Endothelial cell of umbilical vein (primary cell): Measurements from ENCODE around the gene RNU6-8. TPM values are rescaled to one million over a fixed set of nuclear protein-coding genes. Genes with fewer than 3 reads are reported as not detected.
A peak's percentile ranks its signal among the peaks of the same experiment; 100 is the strongest.

ENCODE experiments used
- BruUV-seq: library from RNA; stranded (reverse); fragments of 400-500 nt; replicated peaks from 2 replicates; lab custom pipeline; 2021; lab: Mats Ljungman, UMichigan
- CTCF ChIA-PET: fragments of 300-600, 350-600 bp; sonication (Branson Sonifier 250); formaldehyde crosslinking; loops from one replicate; lab custom pipeline; 2021; ENCODE audit warnings: antibody characterized with exemption, inconsistent platforms; lab: Charles Lee
- POLR2A ChIA-PET: fragments of 300-600, 350-600 bp; sonication (Branson Sonifier 250); formaldehyde crosslinking; loops from one replicate; lab custom pipeline; 2021; ENCODE audit warnings: antibody characterized with exemption, inconsistent platforms; lab: Charles Lee
- DNase-seq: peaks from one replicate; pipeline ENCODE4 v3.0.0-alpha.2; 2011; ENCODE audit warnings: low read depth, low spot score
- FAIRE-seq: peaks from 2 replicates; lab custom pipeline; 2011; peaks lifted over from hg19 to GRCh38; lab: Jason Lieb, UNC
- H2AFZ ChIP-seq: 2 replicates; pipeline ENCODE4 v1.6.0; 2012; ENCODE audit warnings: low read depth, low read length, control low read depth, inconsistent platforms
- H3K27ac ChIP-seq: 2 replicates; pipeline ENCODE4 v1.5.1; 2011; ENCODE audit warnings: low read depth, mild to moderate bottlenecking, control low read depth, low read length, moderate library complexity; ENCODE audit not compliant: insufficient read depth
- H3K27me3 ChIP-seq, 2 experiments: 2 replicates each; pipeline versions ENCODE4 v1.6.0 to v1.6.1; 2011; ENCODE audit warnings: low read length in 2 of 2, mixed read lengths in 1 of 2; ENCODE audit not compliant: control insufficient read depth in 2 of 2, insufficient read depth in 2 of 2
- H3K36me3 ChIP-seq, 2 experiments: 2 replicates in 1 of 2; 3 replicates in 1 of 2; pipeline ENCODE4 v1.5.1; 2011; ENCODE audit warnings: low read length in 2 of 2, mild to moderate bottlenecking in 1 of 2, moderate library complexity in 1 of 2; ENCODE audit not compliant: control insufficient read depth in 2 of 2, insufficient read depth in 2 of 2; ENCODE audit errors: extremely low read depth in 1 of 2
- H3K4me1 ChIP-seq: 3 replicates; pipeline ENCODE4 v1.5.1; 2011; ENCODE audit warnings: mild to moderate bottlenecking, low read length; ENCODE audit not compliant: control insufficient read depth, insufficient read depth; ENCODE audit errors: extremely low read depth
- H3K4me2 ChIP-seq: 2 replicates; pipeline ENCODE4 v1.6.1; 2011; ENCODE audit warnings: low read length, control low read depth, mixed read lengths; ENCODE audit not compliant: insufficient read depth
- H3K4me3 ChIP-seq, 3 experiments: fragments of 200-600 bp in 1 of 3; sonication (generic), shearing (Covaris generic) in 1 of 3; replicated peaks in 1 of 3; 2 replicates each; pipeline ENCODE4 v1.5.1; 2011 to 2016; ENCODE audit warnings: control low read depth in 3 of 3, low read length in 3 of 3, mild to moderate bottlenecking in 2 of 3, inconsistent platforms in 1 of 3, low read depth in 1 of 3, moderate library complexity in 1 of 3; ENCODE audit not compliant: insufficient read depth in 1 of 3
- H3K79me2 ChIP-seq: 2 replicates; pipeline ENCODE4 v1.6.0; 2012; ENCODE audit warnings: low read length, inconsistent platforms; ENCODE audit not compliant: control insufficient read depth, insufficient read depth
- H3K9ac ChIP-seq: replicated peaks from 2 replicates; pipeline ENCODE3; 2011; ENCODE audit warnings: low read length, control low read depth; ENCODE audit not compliant: insufficient read depth; ENCODE audit errors: extremely low read depth
- H3K9me1 ChIP-seq: replicated peaks from 3 replicates; pipeline ENCODE4 v1.6.0; 2011; ENCODE audit warnings: mild to moderate bottlenecking, low read length; ENCODE audit not compliant: control insufficient read depth, insufficient read depth; ENCODE audit errors: extremely low read depth
- H3K9me3 ChIP-seq: replicated peaks from 2 replicates; pipeline ENCODE4 v1.5.1; 2012; ENCODE audit warnings: low read length, inconsistent platforms; ENCODE audit not compliant: control insufficient read depth, insufficient read depth
- H4K20me1 ChIP-seq: replicated peaks from 2 replicates; pipeline ENCODE3; 2011; ENCODE audit warnings: mild to moderate bottlenecking, low read length; ENCODE audit not compliant: control insufficient read depth, insufficient read depth; ENCODE audit errors: extremely low read depth
- CTCF ChIP-seq, 2 donors: IDR thresholded peaks; 1 replicate in 1 of 2; 2 replicates in 1 of 2; pipeline ENCODE4 v1.5.1; 2011; ENCODE audit warnings: low read length in 2 of 2, mild to moderate bottlenecking in 2 of 2, moderate library complexity in 2 of 2, control low read depth in 1 of 2, inconsistent platforms in 1 of 2, low read depth in 1 of 2; ENCODE audit not compliant: insufficient read depth in 1 of 2; ENCODE audit errors: extremely low read depth in 1 of 2
- EZH2 ChIP-seq: IDR thresholded peaks from 2 replicates; pipeline ENCODE4 v1.6.1; 2012; ENCODE audit warnings: borderline replicate concordance, low read depth, mild to moderate bottlenecking, moderate library complexity, low read length, inconsistent platforms; ENCODE audit not compliant: severe bottlenecking
- FOS ChIP-seq: IDR thresholded peaks from 2 replicates; pipeline ENCODE4 v1.6.1; 2011; ENCODE audit warnings: mild to moderate bottlenecking, low read length, moderate library complexity, borderline replicate concordance; ENCODE audit not compliant: insufficient read depth
- GATA2 ChIP-seq: IDR thresholded peaks from 2 replicates; pipeline ENCODE4 v1.7.0; 2011; ENCODE audit warnings: low read depth, mild to moderate bottlenecking, moderate library complexity, mixed read lengths, low read length; ENCODE audit not compliant: insufficient read length, insufficient read depth
- JUN ChIP-seq: IDR thresholded peaks from 2 replicates; pipeline ENCODE4 v1.6.1; 2011; ENCODE audit warnings: borderline replicate concordance, low read depth; ENCODE audit not compliant: insufficient read length, insufficient read depth
- MAX ChIP-seq: IDR thresholded peaks from 2 replicates; pipeline ENCODE4 v1.6.1; 2011; ENCODE audit not compliant: insufficient read depth, insufficient read length
- MYC ChIP-seq: IDR thresholded peaks from one replicate; pipeline ENCODE4 v1.6.1; 2011; ENCODE audit warnings: mild to moderate bottlenecking, low read depth, low read length
- POLR2A ChIP-seq: IDR thresholded peaks from 2 replicates; pipeline ENCODE4 v1.6.1; 2012; ENCODE audit warnings: low read depth, mild to moderate bottlenecking, control low read depth, low read length
- POLR2AphosphoS5 ChIP-seq: IDR thresholded peaks from 2 replicates; pipeline ENCODE4 v1.6.1; 2012; ENCODE audit warnings: low read depth, mild to moderate bottlenecking, control low read depth, low read length, moderate library complexity; ENCODE audit not compliant: insufficient read depth
- dilution Hi-C: fragments of 300-500 bp; cut with MboI; formaldehyde crosslinking; loops from one replicate; pipeline ENCODE4 v1.15.0; 2019; ENCODE audit warnings: low sequenced_read_pairs; ENCODE audit not compliant: extremely low pct_ligation_motif_present
- intact Hi-C: fragments of 100-400 bp; cut with micrococcal nuclease; formaldehyde crosslinking; loops from one replicate; pipeline ENCODE4 v1.10.0; 2022
- polyA plus RNA-seq, 4 experiments: library from polyadenylated mRNA; depleted of rRNA in 3 of 4; stranded (reverse) in 3 of 4; unstranded in 1 of 4; fragments of >200 nt; gene quantifications; 2 replicates each; pipeline versions ENCODE4 v1.2.1 to v1.2.3, GENCODE V29; 2011 to 2012; ENCODE audit warnings: missing spikeins in 1 of 4
- total RNA-seq: library from RNA; stranded (reverse); gene quantifications from 2 replicates; pipeline ENCODE4 v1.2.3, GENCODE V29; 2021

Gene RNU6-8
- total and polyA plus RNA-seq, 2 donors (not counting 3 experiments of a cell fraction or from before 2014, with no cell fraction given) = not detected

- intact Hi-C loops (no loop called here), dilution Hi-C loops (no loop called here)
- H3K4me3 ChIP-seq = no peak overlapping the region
- H4K20me1 ChIP-seq = no peaks in the 10 kb centered on the region
- H3K79me2 ChIP-seq = no peaks in the 10 kb centered on the region
- no TSS peak for BruUV-seq
- H3K9me3 ChIP-seq = no peaks in the 10 kb centered on the region
- H3K4me1 ChIP-seq = no peaks in the 10 kb centered on the region
- ChIA-PET CTCF (interaction anchor here (0.7 to 1.6 kb wide), 4 partner anchors 9 to 245 kb away, joined by 3 to 6 read pairs (median 4); no protein-coding TSS in a partner anchor), POLR2A (no interaction called here)
- no peaks in the 10 kb centered on the region for H3K36me3 ChIP-seq
- no peak overlapping the region for H2AFZ ChIP-seq
- no peak overlapping the region for H3K27ac ChIP-seq
- no peak overlapping the region for H3K4me2 ChIP-seq
- H3K27me3 ChIP-seq = peaks cover 0 to 1% of the 10 kb centered on the region in 2 experiments
- FAIRE-seq (no peak), DNase-seq (peak; percentile 6)
- TF ChIP-seq CTCF (IDR thresholded peaks at IDR 0.05; ENCODE audit: extremely low read depth in 1 of 2, insufficient read depth in 1 of 2, low read depth in 1 of 2, low read length in 2 of 2) = peak; percentile 5 to 18
- TF ChIP-seq EZH2 = no peak
- no peak for TF ChIP-seq MAX
- no peaks in the 10 kb centered on the region for H3K9me1 ChIP-seq
- no peak overlapping the region for H3K9ac ChIP-seq
Measured at GRCh38 chr14:32224737-32225377, 21.8 kb upstream of the RNU6-8 start.

- Histone ChIP-seq H3K27ac (no peak overlapping the region), H3K9me3 (no peaks in the 10 kb centered on the region), H3K9ac (no peak overlapping the region), H3K9me1 (no peaks in the 10 kb centered on the region), H4K20me1 (no peaks in the 10 kb centered on the region), H3K36me3 (no peaks in the 10 kb centered on the region), H3K79me2 (no peaks in the 10 kb centered on the region), H3K4me3 (no peak overlapping the region), H3K27me3 (peaks cover 0 to under 1% of the 10 kb centered on the region in 2 experiments), H3K4me2 (no peak overlapping the region), H3K4me1 (no peaks in the 10 kb centered on the region), H2AFZ (no peak overlapping the region)
- CTCF ChIA-PET = no interaction called here
- no peak for TF ChIP-seq GATA2
- TF ChIP-seq POLR2AphosphoS5 = no peak
- no peak for TF ChIP-seq EZH2
- no peak for TF ChIP-seq MAX
- TF ChIP-seq MYC = no peak
- TF ChIP-seq POLR2A = no peak
- no peak for TF ChIP-seq CTCF (IDR thresholded peaks at IDR 0.05; ENCODE audit: extremely low read depth in 1 of 2, insufficient read depth in 1 of 2, low read depth in 1 of 2, low read length in 2 of 2)
- TF ChIP-seq JUN = no peak
- no peak for TF ChIP-seq FOS
- intact Hi-C loops (no loop called here), dilution Hi-C loops (no loop called here)
- POLR2A ChIA-PET = no interaction called here
- FAIRE-seq (no peak), DNase-seq (no peak)
- BruUV-seq = no TSS peak
Measured at GRCh38 chr14:32217301-32217700, 14.2 kb upstream of the RNU6-8 start.
